ENCODE measurements around the gene TRPM6.
A peak's percentile ranks its signal among the peaks of the same experiment; 100 is the strongest.

TRPM6 gene

GRCh38 chr9:74772121-74772520 is 115.6 kb downstream of the TRPM6 start:
- no peak for DNase-seq

GRCh38 chr9:74771672-74772071 is 116.0 kb downstream of the TRPM6 start:
- no peak for DNase-seq

DNA sequence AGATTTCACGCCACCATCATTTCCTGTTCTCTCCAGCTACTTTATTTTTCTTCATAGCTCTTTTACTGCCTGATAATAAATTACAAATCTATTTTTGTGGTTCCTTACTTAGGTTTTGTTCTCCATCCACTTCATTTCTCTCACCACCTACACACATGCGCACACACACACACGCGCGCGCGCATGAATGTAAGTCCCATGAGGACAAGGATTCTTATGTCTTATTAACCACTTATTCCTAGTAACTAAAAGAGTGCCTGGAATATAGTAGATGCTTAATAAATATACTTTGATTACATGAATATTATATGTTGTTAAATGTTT is 116.5 kb downstream of the TRPM6 start:
- no peak for DNase-seq

- peak; percentile 20 for DNase-seq
Measured at GRCh38 chr9:74770508-74771261, 117.0 kb downstream of the TRPM6 start.

GRCh38 chr9:74765481-74765971 is 122.2 kb downstream of the TRPM6 start:
- DNase-seq: no peak

- no peak for DNase-seq
Measured at GRCh38 chr9:74762950-74763349, 124.8 kb downstream of the TRPM6 start.

DNA sequence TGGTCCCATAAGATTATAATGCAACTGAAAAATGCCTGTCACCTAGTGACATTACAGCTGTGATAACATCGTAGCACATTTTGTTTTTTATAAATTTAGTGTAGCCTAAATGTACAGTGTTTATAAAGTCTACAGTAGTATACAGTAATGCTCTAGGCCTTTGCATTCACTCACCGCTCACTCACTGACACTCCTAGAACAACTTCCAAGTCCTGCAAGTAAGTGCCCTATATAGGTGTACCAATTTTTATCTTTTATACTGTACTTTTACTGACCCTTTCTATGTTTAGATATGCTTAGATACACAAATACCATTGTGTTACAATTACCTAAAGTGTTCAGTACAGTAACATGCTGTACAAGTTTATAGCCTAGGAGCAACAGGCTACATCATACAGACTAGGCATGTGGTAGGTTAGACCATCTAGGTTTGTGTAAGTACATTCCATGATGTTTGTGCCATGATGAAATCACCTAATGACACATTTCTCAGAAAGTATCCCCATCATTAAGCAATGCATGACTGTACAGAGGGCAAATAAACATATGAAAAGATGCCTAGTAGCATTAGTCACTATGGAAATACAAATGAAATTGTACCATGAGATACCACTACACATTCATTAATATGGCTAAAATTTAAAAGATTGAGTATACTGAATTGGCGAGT is 127.6 kb downstream of the TRPM6 start:
- DNase-seq: no peak

- no peak for DNase-seq
Measured at GRCh38 chr9:74755999-74756398, 131.7 kb downstream of the TRPM6 start.

- DNase-seq: no peak
Measured at GRCh38 chr9:74755355-74755754, 132.4 kb downstream of the TRPM6 start.

- DNase-seq: no peak
Measured at GRCh38 chr9:74753650-74754049, 134.1 kb downstream of the TRPM6 start.

DNA sequence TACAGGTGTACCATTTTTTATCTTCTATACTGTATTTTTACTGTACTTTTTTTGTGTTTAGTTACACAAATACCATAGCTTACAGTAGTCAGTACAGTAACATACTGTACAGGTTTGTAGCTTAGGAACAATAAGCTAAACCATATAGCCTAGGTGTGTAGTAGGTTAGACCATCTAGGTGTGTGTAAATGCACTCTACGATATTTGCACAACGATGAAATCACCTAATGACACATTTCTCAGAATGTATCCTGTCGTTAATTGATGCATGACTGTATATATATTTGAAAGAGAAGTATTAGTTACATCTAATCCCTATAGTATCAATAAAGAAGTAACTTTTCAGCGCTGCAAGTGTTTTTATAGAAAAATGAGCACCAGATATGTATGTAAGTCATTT is 138.8 kb downstream of the TRPM6 start:
- no peak for DNase-seq

- peak; percentile 0 for DNase-seq
Measured at GRCh38 chr9:74742792-74743730, 144.7 kb downstream of the TRPM6 start.

GRCh38 chr9:74742191-74742790 is 145.4 kb downstream of the TRPM6 start:
- DNase-seq: no peak

DNA sequence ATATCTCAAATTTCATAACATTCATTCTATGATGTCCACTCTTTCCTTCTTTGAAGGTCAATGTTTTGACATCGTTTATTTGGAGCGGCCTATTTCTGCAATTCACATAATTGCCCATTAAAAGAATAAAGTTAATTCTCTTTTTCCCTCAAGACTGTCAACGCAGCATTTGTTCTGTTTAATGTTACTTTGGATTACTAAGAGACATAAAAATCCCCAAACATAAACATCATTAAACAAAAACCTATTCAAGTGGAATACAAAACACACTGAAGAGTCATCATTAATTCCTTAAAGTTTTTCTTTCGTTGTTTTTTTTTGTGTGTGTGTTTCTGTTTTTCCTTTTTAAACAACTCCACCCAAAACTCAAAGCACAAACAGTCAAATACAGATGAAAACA is 151.1 kb downstream of the TRPM6 start:
- DNase-seq: no peak

DNA sequence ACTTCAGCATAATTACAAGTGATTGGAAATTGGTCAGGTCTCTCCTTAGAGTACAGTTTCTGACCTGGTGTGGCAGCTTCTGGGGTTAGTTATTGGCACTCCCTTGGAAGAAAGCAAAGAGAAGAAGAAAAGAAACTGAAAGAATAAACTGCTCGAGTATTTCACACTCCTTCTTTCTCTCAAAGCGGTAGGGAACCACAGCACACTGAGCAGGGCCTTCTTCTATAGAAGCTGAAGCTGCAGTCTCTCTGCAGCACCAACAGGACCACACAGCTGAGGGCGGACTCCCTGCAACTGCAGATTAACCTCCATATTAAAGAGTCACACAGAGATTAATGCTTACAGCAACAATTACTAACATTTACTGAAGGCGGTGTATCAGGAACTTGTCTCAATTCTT is 152.0 kb downstream of the TRPM6 start:
- no peak for DNase-seq

GRCh38 chr9:74729136-74729695 is 158.5 kb downstream of the TRPM6 start:
- DNase-seq: no peak

DNA sequence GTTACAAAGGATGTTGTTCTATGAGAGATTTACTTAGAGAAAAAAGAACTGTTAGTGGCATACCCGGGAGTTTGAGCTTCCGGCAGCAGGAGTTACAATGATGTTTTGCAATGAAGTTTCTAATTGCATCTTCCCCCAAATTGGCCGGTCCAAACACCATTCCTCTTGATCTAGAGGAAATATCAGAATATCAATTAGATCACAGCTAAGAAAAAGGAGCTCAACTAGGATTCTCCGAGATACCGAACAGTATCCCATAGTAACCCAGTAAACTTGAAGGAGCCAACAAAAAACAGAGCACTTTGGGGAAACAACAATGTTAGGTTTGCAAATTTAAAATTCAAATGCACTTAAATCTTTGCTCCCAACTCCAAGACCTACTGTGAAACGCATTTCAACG is 159.5 kb downstream of the TRPM6 start:
- DNase-seq: no peak

GRCh38 chr9:74726581-74726980 is 161.1 kb downstream of the TRPM6 start:
- no peak for DNase-seq

- no peak for DNase-seq
Measured at GRCh38 chr9:74724317-74724716, 163.4 kb downstream of the TRPM6 start.

GRCh38 chr9:74721696-74722660 is 165.7 kb downstream of the TRPM6 start:
- no peak for DNase-seq

DNA sequence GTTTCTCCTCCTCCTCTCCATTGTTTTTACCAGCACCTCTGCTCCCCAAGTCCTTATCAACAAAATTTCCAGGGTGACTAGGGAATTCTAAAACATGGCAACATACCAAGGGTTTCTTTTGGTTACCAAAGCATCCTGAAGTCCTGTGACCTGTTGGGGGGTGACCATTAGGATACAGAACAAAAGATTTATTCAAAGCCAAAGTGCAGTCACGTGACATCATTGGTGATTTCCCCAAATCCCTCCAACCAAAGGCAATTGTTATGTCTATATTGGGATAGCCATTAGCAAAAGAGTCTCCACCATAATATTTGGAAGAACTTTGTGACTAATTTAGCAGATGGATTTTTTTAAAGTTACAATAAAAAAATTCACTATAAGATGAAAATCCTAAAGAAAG is 168.4 kb downstream of the TRPM6 start:
- DNase-seq: no peak

DNA sequence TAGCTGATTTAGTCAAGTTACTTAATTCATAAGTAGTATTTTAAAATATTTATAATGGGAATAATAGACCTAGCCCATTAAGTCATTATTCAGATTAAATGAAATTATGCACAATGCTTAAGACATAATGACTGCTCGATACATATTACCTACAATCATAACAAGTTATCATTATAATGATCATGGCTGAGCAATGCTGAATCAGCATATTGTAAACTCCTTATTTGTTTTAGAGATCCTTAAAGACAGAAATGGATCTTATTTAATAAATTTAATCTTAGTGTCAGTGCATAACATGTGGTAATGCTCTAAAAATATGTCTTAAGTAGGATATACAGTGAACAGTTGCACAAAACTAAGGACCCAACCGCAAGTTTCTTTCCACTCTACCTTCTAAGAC is 169.0 kb downstream of the TRPM6 start:
- no peak for DNase-seq

Measured in NCI-H1694 treated with DMSO at 0.1 percent for 48 hours (cell line).